Coronary artery (tissue), 2 donors: ENCODE measurements around the gene TACC2.
"Not testable (repeated sequence)": the region's sequence is repeated elsewhere in the genome, so short reads cannot be mapped to it uniquely, and the experiment has no call there.

Source experiments
- DNase-seq: peaks from one replicate; pipeline ENCODE4 v3.0.0-alpha.2; 2017; ENCODE audit warnings: low spot score
- H3K27ac ChIP-seq, 2 donors: fragments of 200-600 bp; sonication (generic); one replicate each; pipeline ENCODE4 v1.5.1; 2016 to 2019
- H3K4me3 ChIP-seq: fragments of 200-600 bp; sonication (generic); 2 replicates; pipeline ENCODE4 v1.5.1; 2016; ENCODE audit warnings: mild to moderate bottlenecking, moderate library complexity
- CTCF ChIP-seq: fragments of 200-600 bp; sonication (generic); IDR thresholded peaks from one replicate; pipeline ENCODE4 v1.5.1; 2019; ENCODE audit warnings: antibody characterized with exemption

The TACC2 gene

GRCh38 chr10:122093076-122093475, 104.1 kb downstream of the TACC2 start:
- no peak overlapping the region for H3K4me3 ChIP-seq
- no peak for TF ChIP-seq CTCF
- DNase-seq = no peak
- H3K27ac ChIP-seq = no peak overlapping the region

GRCh38 chr10:122096181-122096580, 107.2 kb downstream of the TACC2 start:
- peak overlapping the region in 1 of 2 donors; percentile 10 for H3K27ac ChIP-seq
- peak; percentile 69 for DNase-seq
- H3K4me3 ChIP-seq = not testable (repeated sequence)

GRCh38 chr10:122096705-122097104, 107.7 kb downstream of the TACC2 start:
- no peak for TF ChIP-seq CTCF
- no peak overlapping the region for H3K4me3 ChIP-seq
- peak overlapping the region; percentile 47 for H3K27ac ChIP-seq
- no peak for DNase-seq

GRCh38 chr10:122097935-122098334, 109.0 kb downstream of the TACC2 start:
- H3K27ac ChIP-seq = peak overlapping the region in 1 of 2 donors; percentile 72
- TF ChIP-seq CTCF = no peak

GRCh38 chr10:122098924-122099323, 110.0 kb downstream of the TACC2 start:
- Histone ChIP-seq H3K4me3 (no peak overlapping the region), H3K27ac (peak overlapping the region; percentile 21 to 72)
- peak; percentile 89 for DNase-seq
- TF ChIP-seq CTCF = no peak

More at GRCh38 chr10:122097935-122098334, 109.0 kb downstream of the TACC2 start:
- no peak overlapping the region for H3K4me3 ChIP-seq
- DNase-seq = no peak

- peak; percentile 66 for DNase-seq
- Histone ChIP-seq H3K4me3 (no peak overlapping the region), H3K27ac (peak overlapping the region; percentile 21 to 72)
- TF ChIP-seq CTCF = no peak
Measured at GRCh38 chr10:122099562-122099961, 110.6 kb downstream of the TACC2 start.

- Histone ChIP-seq H3K27ac (peak overlapping the region in 1 of 2 donors; percentile 58), H3K4me3 (no peak overlapping the region)
- TF ChIP-seq CTCF = no peak
- DNase-seq = peak; percentile 68
Measured at GRCh38 chr10:122102146-122102868, 113.3 kb downstream of the TACC2 start.
